Germinal center (tissue), 1 donor: ENCODE measurements around the gene DHRS13.

Experiments
- DNase-seq: peaks from one replicate; pipeline ENCODE4 v3.0.0; 2012; ENCODE audit warnings: mixed read lengths, low spot score

The DHRS13 gene

DNA sequence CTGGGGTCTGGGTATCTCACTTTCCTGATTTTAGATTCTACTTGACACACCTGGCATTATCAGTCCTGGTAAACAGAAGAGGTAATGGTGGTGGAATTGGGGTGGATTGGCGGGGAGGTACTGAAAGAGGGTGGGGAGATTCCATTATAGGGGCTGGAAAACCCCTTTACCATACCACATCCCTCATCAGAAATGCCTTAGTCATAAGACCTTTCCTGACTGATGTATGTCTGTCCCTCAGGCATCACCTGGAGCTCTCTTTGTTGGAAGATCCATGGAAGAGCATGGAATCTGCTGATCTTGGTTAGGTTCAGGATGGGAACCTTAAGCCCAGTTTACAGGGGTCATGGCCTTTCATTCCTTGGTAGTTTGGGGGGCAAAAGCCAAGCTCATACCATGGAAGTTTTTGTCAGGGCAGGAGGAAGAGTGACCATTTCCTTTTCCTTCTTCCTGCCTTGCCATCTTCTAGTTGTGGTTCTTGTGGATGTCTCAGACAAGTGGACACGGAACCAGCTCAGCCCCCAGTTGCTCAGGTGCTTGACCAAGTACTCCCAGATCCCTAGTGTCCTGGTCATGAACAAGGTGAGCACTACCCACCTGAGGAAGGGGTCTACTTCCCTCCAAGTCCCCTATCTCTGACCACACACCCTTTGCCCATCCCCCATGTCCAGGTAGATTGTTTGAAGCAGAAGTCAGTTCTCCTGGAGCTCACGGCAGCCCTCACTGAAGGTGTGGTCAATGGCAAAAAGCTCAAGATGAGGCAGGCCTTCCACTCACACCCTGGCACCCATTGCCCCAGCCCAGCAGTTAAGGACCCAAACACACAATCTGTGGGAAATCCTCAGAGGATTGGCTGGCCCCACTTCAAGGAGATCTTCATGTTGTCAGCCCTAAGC is 44.7 kb downstream of the DHRS13 start:
- no peak for DNase-seq

DNA sequence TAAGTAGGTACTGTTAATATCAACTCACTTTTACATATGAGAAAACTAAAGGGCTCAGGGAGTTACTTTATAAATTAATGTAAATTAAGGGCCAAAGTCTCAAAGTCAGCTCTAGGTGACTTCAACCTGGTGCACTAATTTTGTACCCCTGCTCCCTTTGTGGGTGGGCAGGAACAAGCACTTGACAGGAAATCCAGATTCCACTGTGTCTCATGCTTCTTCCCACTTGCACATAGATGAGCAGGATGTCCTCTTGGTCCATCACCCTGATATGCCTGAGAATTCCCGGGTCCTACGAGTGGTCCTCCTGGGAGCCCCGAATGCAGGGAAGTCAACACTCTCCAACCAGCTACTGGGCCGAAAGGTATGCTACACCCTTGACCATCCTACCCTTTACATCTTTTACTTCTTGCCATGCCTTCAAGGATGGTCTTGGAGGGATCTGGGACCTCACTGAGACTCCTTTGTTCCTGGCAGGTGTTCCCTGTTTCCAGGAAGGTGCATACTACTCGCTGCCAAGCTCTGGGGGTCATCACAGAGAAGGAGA is 46.8 kb downstream of the DHRS13 start:
- DNase-seq = no peak

DNA sequence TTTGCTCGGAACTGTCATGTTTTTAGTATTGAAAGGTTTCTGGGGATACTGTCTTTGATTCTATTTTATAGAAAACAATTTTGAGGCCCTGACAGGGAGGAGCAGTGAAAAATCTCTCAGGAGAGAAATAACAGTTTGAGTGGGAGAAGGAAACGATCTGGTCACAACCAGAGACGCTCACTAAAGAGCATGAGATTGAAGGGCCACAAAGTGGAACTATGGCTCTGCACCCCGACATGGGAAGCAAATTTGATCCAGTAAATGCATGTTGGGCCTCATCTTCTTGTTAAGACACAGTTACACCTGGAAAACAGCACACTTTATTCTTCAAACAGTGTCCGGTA is 47.6 kb downstream of the DHRS13 start:
- no peak for DNase-seq

DNA sequence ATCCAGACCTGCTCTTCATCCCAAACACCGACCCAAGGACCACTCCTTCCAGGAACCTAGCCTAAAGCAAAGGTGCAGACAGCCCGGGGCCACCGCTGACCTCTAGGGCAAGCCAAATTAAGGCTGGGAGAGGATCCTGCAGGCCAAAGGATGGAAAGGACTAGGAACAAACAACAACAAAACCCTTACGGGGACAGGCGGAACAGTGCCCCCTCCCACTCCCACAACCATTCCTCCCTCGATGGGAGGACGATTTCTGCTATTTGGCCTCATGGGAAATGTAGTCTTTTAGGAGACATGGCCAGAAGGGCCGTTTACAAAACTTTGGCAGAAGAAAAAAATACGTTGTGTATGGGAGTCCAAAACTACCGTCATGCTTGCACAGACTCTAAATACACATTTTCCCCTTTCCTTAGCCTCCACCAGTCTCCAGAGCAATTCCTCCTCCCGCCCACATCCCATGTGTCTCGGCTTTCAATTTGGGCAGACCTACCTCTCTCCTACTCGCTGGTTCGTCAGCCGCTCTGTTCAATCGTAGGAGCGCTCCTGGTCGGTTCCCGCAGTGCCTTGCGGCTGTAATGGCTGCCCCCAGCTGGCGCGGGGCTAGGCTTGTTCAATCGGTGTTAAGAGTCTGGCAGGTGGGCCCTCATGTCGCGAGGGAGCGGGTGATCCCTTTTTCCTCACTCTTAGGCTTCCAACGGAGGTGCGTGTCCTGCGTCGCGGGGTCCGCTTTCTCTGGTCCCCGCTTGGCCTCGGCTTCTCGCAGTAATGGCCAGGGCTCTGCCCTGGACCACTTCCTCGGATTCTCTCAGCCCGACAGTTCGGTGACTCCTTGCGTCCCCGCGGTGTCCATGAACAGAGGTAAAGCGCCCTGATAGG is 48.2 kb downstream of the DHRS13 start, which contains the start of gene ERAL1:
Gene ERAL1 (plus strand): TSS at position 560 of the 879 bp plus-strand sequence. CDS start 19 bp downstream, at position 579.
- peak; percentile 90 for DNase-seq

DNA sequence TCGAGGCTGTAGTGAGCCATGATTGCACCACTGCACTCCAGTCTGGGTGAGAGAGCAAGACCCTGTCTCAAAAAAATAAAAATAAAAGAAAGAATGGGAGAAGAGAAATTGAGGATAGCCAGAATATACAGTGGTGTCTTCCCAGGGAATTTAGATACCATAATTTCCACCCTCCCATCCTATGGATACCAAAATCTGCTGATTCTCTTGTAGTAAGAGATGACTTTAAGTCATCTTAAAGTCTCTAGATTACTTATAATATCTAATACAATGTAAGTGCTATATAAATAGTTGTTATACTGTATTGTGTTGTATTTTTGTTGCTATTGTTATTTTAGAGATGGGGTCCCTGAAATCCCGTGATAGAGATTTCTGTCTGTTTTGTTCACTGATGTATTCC is 49.6 kb downstream of the DHRS13 start:
- no peak for DNase-seq

DNA sequence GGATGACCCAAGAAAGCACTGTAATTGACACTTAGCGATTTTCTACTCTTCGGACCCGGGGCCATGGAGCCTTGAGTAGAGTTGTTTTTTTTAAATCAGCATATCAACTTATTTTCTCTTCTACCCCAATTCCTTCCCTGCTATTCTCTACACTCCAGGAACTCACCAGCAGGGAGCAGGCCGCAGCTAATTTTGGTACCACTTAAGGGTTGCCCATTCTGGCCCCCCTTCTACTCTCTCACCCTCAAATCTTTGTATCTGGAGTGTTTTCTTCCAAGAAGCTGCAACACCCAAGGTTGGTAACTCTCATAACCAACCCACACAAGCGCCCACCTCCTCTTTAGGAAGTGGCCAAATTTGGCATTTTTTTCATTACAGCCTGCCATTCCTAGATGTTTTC is 53.6 kb downstream of the DHRS13 start:
- DNase-seq = no peak

DNA sequence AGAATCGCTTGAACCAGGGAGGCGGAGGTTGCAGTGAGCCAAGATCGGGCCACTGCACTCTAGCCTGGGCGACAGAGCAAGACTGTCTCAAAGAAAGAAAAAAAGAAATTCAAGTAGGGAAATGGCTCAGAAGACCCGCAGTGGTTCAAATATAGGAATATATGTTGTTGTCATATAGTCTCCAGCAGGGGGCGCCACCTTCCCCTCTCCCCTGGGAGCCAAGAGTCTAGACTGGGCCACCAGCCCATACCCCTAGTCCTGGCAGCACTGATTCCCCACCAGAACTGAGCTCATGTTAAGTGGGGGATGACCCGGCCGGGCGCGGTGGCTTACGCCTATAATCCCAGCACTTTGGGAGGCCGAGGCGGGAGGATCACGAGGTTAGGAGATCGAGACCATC is 54.2 kb downstream of the DHRS13 start:
- DNase-seq = peak; percentile 72
